Measurements from ENCODE around the gene FAM193A.

- TF ChIP-seq CTCF (IDR thresholded peaks at IDR 0.05) (no peak), POLR2A (IDR thresholded peaks at IDR 0.05) (no peak)
Observed at GRCh38 chr4:2771264-2771663, 234.8 kb downstream of the FAM193A start.

Data from right lobe of liver (tissue), 4 donors.